ENCODE measurements around the gene MRM3. TPM values are rescaled to one million over a fixed set of nuclear protein-coding genes. Genes with fewer than 3 reads are reported as not detected.

The MRM3 gene, protein sequence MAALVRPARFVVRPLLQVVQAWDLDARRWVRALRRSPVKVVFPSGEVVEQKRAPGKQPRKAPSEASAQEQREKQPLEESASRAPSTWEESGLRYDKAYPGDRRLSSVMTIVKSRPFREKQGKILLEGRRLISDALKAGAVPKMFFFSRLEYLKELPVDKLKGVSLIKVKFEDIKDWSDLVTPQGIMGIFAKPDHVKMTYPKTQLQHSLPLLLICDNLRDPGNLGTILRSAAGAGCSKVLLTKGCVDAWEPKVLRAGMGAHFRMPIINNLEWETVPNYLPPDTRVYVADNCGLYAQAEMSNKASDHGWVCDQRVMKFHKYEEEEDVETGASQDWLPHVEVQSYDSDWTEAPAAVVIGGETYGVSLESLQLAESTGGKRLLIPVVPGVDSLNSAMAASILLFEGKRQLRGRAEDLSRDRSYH
- 13.5 and 14.4 TPM in 2 replicates for total RNA-seq

DNA sequence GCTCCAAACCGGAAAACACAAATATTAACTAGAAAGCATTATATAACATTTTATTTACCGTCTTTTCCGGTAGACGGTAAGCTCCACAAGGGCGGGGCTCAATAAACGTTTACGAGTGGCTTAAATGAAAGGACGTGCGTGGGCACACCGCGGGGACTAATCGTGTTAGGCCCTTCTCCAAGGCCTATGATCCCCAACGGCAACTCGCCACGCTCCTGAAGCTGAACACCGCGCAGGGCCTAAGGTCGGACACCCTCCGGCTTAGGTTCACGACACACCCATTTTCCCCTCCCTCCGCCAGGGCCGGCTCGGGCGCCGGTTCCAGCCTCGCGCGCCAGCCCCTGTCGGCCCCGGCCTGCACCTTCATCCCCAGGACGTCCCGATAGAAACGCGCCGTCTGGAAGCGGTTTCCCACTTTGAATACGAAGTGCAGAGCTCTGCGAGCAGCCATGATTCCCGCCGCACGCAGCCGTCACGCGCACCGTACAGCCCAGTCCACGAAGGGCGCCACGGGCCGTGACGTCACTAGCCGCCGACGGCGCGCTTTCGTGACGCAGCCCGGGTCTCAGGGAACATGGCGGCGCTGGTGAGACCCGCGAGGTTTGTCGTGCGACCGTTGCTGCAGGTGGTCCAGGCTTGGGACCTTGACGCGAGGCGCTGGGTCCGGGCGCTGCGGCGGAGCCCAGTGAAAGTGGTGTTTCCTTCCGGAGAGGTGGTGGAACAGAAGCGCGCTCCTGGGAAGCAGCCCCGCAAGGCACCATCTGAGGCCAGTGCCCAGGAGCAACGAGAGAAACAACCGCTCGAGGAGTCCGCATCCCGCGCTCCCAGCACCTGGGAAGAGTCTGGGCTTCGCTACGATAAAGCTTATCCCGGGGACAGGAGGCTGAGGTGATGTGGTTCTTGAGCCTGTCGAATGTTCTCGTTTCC is at the start of gene MRM3, which contains the start of gene GLOD4:
Gene MRM3 (plus strand): TSS at position 549 of the 927 bp plus-strand sequence. CDS start 26 bp downstream, at position 575.
Gene GLOD4 (minus strand): TSS at position 476 of the 927 bp plus-strand sequence. CDS start 25 bp downstream, at position 451.

DNA sequence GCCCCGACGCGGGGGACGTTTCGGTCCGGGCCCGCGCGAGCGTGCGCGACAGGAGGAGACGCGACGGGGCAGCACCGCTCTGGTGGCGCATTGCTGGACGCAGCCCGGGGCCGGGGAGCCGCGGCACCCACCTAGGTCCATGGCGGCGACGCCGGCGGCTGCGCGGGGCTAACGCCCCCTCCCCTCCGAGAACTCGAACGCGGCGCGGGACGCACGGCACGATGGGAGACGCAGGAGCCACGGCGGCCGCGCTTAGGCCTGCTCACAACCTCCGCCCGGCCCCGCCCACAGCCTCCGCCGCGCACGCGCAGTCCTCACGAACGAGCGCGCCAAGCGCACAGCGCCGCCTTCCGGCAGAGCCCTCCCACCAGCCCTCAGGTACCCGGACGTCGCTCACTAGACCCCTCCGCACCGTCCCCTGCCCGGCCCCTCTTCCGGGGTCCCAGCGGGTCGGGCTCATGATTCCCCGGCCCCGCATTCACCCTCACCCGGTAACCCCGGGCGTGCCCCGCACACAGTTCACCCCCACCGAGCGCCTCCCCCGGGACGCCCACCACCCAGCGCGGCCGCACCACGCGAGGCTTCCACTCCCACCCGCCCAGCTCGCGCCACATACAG is 30.0 kb upstream of the MRM3 start, which contains the start of gene GEMIN4:
Gene GEMIN4 (minus strand): TSS at position 263 of the 618 bp plus-strand sequence. CDS start 122 bp downstream, at position 141.

Other genes with a start within 250 kb of the MRM3 start
- gene VPS53, start 67.5 kb upstream of the MRM3 start, total RNA-seq, result 13.8 and 20.6 TPM in 2 replicates
- gene TLCD3A, start 49.8 kb upstream of the MRM3 start, total RNA-seq, result 15.4 and 21.1 TPM in 2 replicates
- gene GEMIN4, start 30.1 kb upstream of the MRM3 start, total RNA-seq, result 4.4 and 7.5 TPM in 2 replicates
- gene GLOD4, start 73 bp upstream of the MRM3 start, total RNA-seq, result 25.5 and 42.4 TPM in 2 replicates
- 47.5 and 68.6 TPM in 2 replicates for gene NXN, start 197.4 kb downstream of the MRM3 start, total RNA-seq
- gene TIMM22, start 214.8 kb downstream of the MRM3 start, total RNA-seq, result 10.2 and 13.4 TPM in 2 replicates

Measured in smooth muscle cell of bladder (primary cell).